Measurements from ENCODE around the gene RETREG3. TPM values are rescaled to one million over a fixed set of nuclear protein-coding genes. Genes with fewer than 3 reads are reported as not detected.

The RETREG3 gene
- total and polyA plus RNA-seq, 2 of the 13 experiments (the other 11 are each of a cell fraction or from before 2014, with no cell fraction given): 47.0 to 55.8 TPM

DNA sequence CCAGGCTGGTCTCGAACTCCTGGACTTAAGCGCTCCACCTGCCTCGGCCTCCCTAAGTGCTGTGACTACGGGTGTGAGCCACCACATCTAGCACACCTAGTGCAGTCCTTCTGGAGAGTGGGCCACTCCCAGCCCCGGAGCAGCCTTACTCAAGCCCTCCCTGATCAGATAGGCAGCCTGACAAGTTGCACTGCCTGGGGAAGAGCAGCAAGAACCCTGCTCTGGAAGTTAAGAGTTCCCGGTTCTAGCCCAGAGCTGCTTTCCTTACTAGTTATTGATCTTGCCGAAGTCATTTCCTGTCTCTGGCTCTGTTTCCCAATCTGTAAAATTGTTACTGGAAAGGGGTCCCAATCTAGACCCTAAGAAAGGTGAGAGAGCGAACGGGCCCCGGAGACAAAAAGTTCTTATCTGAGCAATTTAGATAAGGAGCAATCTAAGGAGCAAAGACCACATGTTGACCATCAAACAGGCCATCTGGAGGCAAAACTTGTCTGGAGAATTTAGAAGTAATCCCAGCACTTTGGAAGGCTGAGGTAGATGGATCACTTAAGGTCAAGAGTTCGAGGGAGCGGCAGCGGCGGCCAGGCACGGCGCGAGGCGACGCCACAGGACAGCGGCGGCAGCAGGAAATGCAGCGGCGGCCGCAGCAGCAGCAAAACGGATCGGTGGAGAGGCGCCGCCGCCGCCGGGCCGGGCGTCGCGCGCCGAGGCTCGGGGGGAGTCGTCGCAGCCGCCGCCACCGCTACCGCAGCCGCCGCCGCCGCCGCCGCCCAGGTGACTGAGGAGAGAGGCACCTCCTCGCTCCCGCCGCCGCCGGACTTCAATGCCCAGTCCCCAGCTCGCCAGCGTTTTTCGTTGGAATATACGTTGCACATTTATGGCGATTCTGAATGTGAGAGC lies 77.5 kb downstream of the RETREG3 start (continued):
- TF ChIP-seq ZNF124 (CRISPR knock-in tag; IDR thresholded peaks at IDR 0.05) (no peak; the same call in none of the 2 replicates), ZNF20 (CRISPR knock-in tag; IDR thresholded peaks at IDR 0.05) (no peak), MED8 (CRISPR knock-in tag; IDR thresholded peaks at IDR 0.05; ENCODE audit: insufficient replicate concordance) (no peak), GPN1 (CRISPR knock-in tag; IDR thresholded peaks at IDR 0.05; ENCODE audit: borderline replicate concordance) (no peak), FOSL1 (CRISPR knock-in tag; IDR thresholded peaks at IDR 0.05; ENCODE audit: borderline replicate concordance) (no peak), HMG20A (CRISPR knock-in tag; IDR thresholded peaks at IDR 0.05; ENCODE audit: borderline replicate concordance) (no peak; the same call in 1 of the 2 replicates), KLF16 (CRISPR knock-in tag; IDR thresholded peaks at IDR 0.05) (no peak; a peak in 1 of 4 replicates), ZNF224 (CRISPR knock-in tag; IDR thresholded peaks at IDR 0.05) (no peak), ZZZ3 (CRISPR knock-in tag; IDR thresholded peaks at IDR 0.05; ENCODE audit: borderline replicate concordance) (no peak), ZNF709 (CRISPR knock-in tag; IDR thresholded peaks at IDR 0.05) (peak; percentile 20; the same call in 1 of the 2 replicates), RFX5 (IDR thresholded peaks at IDR 0.05; ENCODE audit: low read depth, low read length) (no peak), HDAC6 (IDR thresholded peaks at IDR 0.05; ENCODE audit: low read depth, low read length) (no peak), SNAPC2 (CRISPR knock-in tag; IDR thresholded peaks at IDR 0.05) (no peak), HOXA9 (CRISPR knock-in tag; IDR thresholded peaks at IDR 0.05; ENCODE audit: borderline replicate concordance) (no peak), ARNTL (CRISPR knock-in tag; IDR thresholded peaks at IDR 0.05) (no peak), SP2 (CRISPR knock-in tag; IDR thresholded peaks at IDR 0.05) (0 out of 2 replicates have a peak, but pooled peaks have one; percentile 42), ZNF501 (CRISPR knock-in tag; IDR thresholded peaks at IDR 0.05) (0 out of 2 replicates have a peak, but pooled peaks have one; percentile 62), MED13 (CRISPR knock-in tag; IDR thresholded peaks at IDR 0.05) (peak; percentile 30; the same call in 1 of the 2 replicates), KDM2A (CRISPR knock-in tag; IDR thresholded peaks at IDR 0.05; ENCODE audit: borderline replicate concordance, low read depth) (no peak)
- TF ChIP-seq, protein P1, sequence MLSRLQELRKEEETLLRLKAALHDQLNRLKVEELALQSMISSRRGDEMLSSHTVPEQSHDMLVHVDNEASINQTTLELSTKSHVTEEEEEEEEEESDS (CRISPR knock-in tag; IDR thresholded peaks at IDR 0.05; ENCODE audit: borderline replicate concordance): no peak
- TF ChIP-seq, protein P2, sequence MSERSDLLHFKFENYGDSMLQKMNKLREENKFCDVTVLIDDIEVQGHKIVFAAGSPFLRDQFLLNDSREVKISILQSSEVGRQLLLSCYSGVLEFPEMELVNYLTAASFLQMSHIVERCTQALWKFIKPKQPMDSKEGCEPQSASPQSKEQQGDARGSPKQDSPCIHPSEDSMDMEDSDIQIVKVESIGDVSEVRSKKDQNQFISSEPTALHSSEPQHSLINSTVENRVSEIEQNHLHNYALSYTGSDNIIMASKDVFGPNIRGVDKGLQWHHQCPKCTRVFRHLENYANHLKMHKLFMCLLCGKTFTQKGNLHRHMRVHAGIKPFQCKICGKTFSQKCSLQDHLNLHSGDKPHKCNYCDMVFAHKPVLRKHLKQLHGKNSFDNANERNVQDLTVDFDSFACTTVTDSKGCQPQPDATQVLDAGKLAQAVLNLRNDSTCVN (CRISPR knock-in tag; IDR thresholded peaks at IDR 0.05; ENCODE audit: borderline replicate concordance): peak; percentile 51; the same call in 1 of the 2 replicates
- TF ChIP-seq, protein P3, sequence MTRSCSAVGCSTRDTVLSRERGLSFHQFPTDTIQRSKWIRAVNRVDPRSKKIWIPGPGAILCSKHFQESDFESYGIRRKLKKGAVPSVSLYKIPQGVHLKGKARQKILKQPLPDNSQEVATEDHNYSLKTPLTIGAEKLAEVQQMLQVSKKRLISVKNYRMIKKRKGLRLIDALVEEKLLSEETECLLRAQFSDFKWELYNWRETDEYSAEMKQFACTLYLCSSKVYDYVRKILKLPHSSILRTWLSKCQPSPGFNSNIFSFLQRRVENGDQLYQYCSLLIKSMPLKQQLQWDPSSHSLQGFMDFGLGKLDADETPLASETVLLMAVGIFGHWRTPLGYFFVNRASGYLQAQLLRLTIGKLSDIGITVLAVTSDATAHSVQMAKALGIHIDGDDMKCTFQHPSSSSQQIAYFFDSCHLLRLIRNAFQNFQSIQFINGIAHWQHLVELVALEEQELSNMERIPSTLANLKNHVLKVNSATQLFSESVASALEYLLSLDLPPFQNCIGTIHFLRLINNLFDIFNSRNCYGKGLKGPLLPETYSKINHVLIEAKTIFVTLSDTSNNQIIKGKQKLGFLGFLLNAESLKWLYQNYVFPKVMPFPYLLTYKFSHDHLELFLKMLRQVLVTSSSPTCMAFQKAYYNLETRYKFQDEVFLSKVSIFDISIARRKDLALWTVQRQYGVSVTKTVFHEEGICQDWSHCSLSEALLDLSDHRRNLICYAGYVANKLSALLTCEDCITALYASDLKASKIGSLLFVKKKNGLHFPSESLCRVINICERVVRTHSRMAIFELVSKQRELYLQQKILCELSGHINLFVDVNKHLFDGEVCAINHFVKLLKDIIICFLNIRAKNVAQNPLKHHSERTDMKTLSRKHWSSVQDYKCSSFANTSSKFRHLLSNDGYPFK (CRISPR knock-in tag; IDR thresholded peaks at IDR 0.05; ENCODE audit: borderline replicate concordance): 0 out of 2 replicates have a peak, but pooled peaks have one; percentile 33

Measured in HepG2 (cell line).